ENCODE results near the gene GPC6. TPM values are rescaled to one million over a fixed set of nuclear protein-coding genes. Genes with fewer than 3 reads are reported as not detected.

Gene GPC6
- total RNA-seq, 4 donors from 2014 or later, result 2.7 to 5.7 (median 4.4) TPM

DNA sequence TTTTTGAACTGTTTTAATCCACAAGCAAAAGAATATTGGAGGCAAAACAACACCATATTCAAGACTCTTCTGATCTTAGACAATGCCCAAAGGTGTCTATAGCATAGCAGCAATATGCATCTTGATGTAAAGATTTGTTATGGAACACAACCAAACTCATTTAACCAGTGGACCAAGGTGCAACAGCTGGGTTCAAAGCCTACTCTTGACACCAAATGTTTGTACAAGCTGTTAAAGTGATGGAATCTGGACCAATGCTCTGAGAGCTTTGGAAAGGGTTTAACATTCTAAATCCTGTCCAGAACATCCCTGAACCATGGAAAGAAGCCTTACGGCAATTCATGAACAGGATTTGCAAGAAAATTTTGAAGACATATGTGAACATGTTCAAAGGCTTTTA lies 520.0 kb downstream of the GPC6 start:
- Histone ChIP-seq H3K9me3 (no peaks in the 10 kb centered on the region), H3K4me3 (no peak overlapping the region), H3K4me1 (no peaks in the 10 kb centered on the region), H3K27me3 (no peaks in the 10 kb centered on the region), H3K27ac (no peak overlapping the region), H3K36me3 (no peaks in the 10 kb centered on the region)
- no peak for DNase-seq (ENCODE audit: low spot score in 2 of 2)
- TF ChIP-seq POLR2A (IDR thresholded peaks at IDR 0.05), result no peak
- no peak for TF ChIP-seq POLR2AphosphoS5 (IDR thresholded peaks at IDR 0.05)
- TF ChIP-seq EP300 (IDR thresholded peaks at IDR 0.05), result no peak
- TF ChIP-seq, protein P1, sequence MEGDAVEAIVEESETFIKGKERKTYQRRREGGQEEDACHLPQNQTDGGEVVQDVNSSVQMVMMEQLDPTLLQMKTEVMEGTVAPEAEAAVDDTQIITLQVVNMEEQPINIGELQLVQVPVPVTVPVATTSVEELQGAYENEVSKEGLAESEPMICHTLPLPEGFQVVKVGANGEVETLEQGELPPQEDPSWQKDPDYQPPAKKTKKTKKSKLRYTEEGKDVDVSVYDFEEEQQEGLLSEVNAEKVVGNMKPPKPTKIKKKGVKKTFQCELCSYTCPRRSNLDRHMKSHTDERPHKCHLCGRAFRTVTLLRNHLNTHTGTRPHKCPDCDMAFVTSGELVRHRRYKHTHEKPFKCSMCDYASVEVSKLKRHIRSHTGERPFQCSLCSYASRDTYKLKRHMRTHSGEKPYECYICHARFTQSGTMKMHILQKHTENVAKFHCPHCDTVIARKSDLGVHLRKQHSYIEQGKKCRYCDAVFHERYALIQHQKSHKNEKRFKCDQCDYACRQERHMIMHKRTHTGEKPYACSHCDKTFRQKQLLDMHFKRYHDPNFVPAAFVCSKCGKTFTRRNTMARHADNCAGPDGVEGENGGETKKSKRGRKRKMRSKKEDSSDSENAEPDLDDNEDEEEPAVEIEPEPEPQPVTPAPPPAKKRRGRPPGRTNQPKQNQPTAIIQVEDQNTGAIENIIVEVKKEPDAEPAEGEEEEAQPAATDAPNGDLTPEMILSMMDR (IDR thresholded peaks at IDR 0.05), result no peak
- 95% methylated on average over 1 of the region's 1 CpG for WGBS

DNA sequence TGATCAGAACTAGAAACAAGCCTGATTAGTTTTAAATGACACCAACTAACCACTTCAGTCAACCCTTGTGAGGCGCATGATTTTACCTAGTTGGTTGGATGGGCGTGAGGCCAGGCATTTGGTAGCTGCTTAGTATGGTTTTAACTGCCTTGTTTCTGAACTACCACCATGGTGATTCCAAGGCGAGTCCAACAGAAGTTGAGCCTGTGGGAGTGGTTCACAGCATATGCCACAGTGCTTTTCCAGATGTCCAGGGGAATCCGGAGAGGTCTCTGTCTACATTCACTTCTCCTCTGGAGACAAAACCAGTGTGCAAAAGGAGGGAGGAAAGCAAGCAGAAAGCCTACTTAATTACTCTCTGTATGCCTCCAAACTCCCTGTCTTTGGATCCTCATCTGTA lies 524.1 kb downstream of the GPC6 start:
- H3K9me3 ChIP-seq, result no peaks in the 10 kb centered on the region
- no peaks in the 10 kb centered on the region for H3K36me3 ChIP-seq
- 77% methylated on average over 4 of the region's 4 CpGs for WGBS
- TF ChIP-seq POLR2AphosphoS5 (IDR thresholded peaks at IDR 0.05), result no peak
- TF ChIP-seq EP300 (IDR thresholded peaks at IDR 0.05), result no peak
- no peak for TF ChIP-seq POLR2A (IDR thresholded peaks at IDR 0.05)
- TF ChIP-seq, protein P1 (IDR thresholded peaks at IDR 0.05), result no peak
- no peak overlapping the region for H3K4me3 ChIP-seq
- H3K4me1 ChIP-seq, result no peaks in the 10 kb centered on the region
- no peak overlapping the region for H3K27ac ChIP-seq
- DNase-seq (ENCODE audit: low spot score in 2 of 2), result no peak
- no peaks in the 10 kb centered on the region for H3K27me3 ChIP-seq

DNA sequence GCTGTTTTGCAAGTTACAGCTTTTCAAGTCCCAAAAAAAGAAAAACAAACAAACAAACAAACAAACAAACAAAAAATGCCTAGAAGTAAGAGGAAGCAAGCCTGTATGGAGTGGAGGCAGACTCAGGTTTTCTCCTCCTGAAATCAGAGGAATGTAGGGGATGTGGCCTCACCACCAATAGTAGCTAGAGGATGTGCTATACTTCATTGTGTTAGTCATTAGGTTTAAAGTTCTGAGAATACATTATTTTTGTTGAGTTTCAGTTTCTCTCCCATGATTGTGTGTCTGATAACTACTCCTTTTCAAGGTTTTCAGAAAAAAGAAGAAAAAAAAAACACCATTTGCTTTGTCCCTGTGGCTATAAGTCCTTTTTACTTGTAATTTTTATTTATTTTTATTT lies 524.5 kb downstream of the GPC6 start:
- TF ChIP-seq EP300 (IDR thresholded peaks at IDR 0.05) (no peak), POLR2AphosphoS5 (IDR thresholded peaks at IDR 0.05) (no peak), POLR2A (IDR thresholded peaks at IDR 0.05) (no peak)
- TF ChIP-seq, protein P1 (IDR thresholded peaks at IDR 0.05), result no peak
- DNase-seq (ENCODE audit: low spot score in 2 of 2), result no peak
- no peak overlapping the region for H3K27ac ChIP-seq
- no peaks in the 10 kb centered on the region for H3K27me3 ChIP-seq
- no peaks in the 10 kb centered on the region for H3K9me3 ChIP-seq
- H3K4me3 ChIP-seq, result no peak overlapping the region
- no peaks in the 10 kb centered on the region for H3K4me1 ChIP-seq
- no peaks in the 10 kb centered on the region for H3K36me3 ChIP-seq

DNA sequence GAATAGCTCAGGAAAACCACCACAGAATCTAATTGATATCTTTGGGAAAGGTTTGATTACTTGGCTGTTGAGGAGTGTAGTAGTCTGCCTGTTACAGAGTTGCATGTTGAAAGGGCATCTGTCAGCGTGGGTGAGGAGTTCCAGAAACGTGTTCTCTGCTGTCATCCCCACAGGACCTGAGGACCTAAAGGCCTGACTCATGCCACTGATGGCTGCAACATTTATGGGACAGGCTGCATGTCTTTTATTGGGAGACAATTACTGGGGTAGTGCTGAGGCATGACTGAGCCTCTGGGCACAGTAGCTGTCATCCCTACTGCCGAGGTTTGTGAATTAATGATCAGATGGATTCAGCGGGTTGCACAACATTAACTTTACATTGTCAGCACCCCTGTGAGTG lies 525.9 kb downstream of the GPC6 start:
- Histone ChIP-seq H3K9me3 (no peaks in the 10 kb centered on the region), H3K27ac (no peak overlapping the region), H3K4me3 (no peak overlapping the region), H3K36me3 (no peaks in the 10 kb centered on the region), H3K4me1 (no peaks in the 10 kb centered on the region), H3K27me3 (no peaks in the 10 kb centered on the region)
- TF ChIP-seq, protein P1 (IDR thresholded peaks at IDR 0.05), result no peak
- TF ChIP-seq POLR2A (IDR thresholded peaks at IDR 0.05), result no peak
- no peak for TF ChIP-seq EP300 (IDR thresholded peaks at IDR 0.05)
- TF ChIP-seq POLR2AphosphoS5 (IDR thresholded peaks at IDR 0.05), result no peak
- DNase-seq (ENCODE audit: low spot score in 2 of 2), result no peak
- 70% methylated on average over 4 of the region's 4 CpGs for WGBS

DNA sequence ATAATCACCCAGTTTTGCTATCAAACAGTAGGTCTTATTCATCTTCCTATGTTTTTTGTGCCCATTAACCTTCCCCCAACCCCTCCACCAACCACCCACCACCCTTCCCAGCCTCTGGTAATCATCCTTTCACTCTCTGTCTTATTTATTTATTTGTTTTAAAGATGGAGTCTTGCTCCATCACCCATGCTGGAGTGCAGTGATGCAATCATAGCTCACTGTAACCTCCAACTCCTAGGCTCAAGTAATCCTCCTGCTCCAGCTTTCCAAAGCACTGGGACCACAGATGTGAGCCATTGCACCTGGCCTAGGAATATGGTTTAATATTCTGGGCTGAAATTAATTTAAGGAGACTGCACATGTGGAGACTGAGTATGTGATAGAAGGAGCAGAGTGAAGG lies 527.0 kb downstream of the GPC6 start:
- no peaks in the 10 kb centered on the region for H3K9me3 ChIP-seq
- DNase-seq (ENCODE audit: low spot score in 2 of 2), result no peak
- no peaks in the 10 kb centered on the region for H3K36me3 ChIP-seq
- no peak for TF ChIP-seq EP300 (IDR thresholded peaks at IDR 0.05)
- TF ChIP-seq, protein P1 (IDR thresholded peaks at IDR 0.05), result no peak
- TF ChIP-seq POLR2A (IDR thresholded peaks at IDR 0.05), result no peak
- no peak for TF ChIP-seq POLR2AphosphoS5 (IDR thresholded peaks at IDR 0.05)
- no peaks in the 10 kb centered on the region for H3K4me1 ChIP-seq
- no peak overlapping the region for H3K4me3 ChIP-seq
- H3K27me3 ChIP-seq, result no peaks in the 10 kb centered on the region
- no peak overlapping the region for H3K27ac ChIP-seq

All from suprapubic skin (tissue), 4 donors.